ENCODE results near the gene KIAA0930.

GRCh38 chr22:45270095-45271020, 29.7 kb upstream of the KIAA0930 start:
- TF ChIP-seq POLR2A (IDR thresholded peaks at IDR 0.05; ENCODE audit: low read length) (no peak), GATA1 (IDR thresholded peaks at IDR 0.05; ENCODE audit: low read depth, low read length) (no peak)

Measured in erythroblast (primary cell).